Measurements from ENCODE around the gene GANC.

The GANC gene

DNA sequence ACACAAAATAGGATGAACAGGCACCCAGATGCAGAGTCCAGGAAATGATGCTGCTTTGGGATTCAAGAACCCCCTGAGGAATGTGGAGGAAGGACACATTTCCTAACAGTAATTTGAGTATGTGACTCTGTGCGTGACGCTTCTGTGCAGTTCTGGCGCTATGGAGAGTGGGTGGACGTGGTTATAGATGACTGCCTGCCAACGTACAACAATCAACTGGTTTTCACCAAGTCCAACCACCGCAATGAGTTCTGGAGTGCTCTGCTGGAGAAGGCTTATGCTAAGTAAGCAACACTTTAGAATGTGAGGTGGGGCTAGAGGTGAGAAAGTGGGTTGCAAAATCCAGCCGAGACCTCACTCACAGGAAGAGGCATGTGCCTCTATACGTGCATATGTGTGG is 114.6 kb downstream of the GANC start:
- no peak overlapping the region for H3K4me3 ChIP-seq (ENCODE audit: low read depth, low read length)
- TF ChIP-seq, protein P1, sequence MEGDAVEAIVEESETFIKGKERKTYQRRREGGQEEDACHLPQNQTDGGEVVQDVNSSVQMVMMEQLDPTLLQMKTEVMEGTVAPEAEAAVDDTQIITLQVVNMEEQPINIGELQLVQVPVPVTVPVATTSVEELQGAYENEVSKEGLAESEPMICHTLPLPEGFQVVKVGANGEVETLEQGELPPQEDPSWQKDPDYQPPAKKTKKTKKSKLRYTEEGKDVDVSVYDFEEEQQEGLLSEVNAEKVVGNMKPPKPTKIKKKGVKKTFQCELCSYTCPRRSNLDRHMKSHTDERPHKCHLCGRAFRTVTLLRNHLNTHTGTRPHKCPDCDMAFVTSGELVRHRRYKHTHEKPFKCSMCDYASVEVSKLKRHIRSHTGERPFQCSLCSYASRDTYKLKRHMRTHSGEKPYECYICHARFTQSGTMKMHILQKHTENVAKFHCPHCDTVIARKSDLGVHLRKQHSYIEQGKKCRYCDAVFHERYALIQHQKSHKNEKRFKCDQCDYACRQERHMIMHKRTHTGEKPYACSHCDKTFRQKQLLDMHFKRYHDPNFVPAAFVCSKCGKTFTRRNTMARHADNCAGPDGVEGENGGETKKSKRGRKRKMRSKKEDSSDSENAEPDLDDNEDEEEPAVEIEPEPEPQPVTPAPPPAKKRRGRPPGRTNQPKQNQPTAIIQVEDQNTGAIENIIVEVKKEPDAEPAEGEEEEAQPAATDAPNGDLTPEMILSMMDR (IDR thresholded peaks at IDR 0.05; ENCODE audit: low read depth, low read length): no peak

DNA sequence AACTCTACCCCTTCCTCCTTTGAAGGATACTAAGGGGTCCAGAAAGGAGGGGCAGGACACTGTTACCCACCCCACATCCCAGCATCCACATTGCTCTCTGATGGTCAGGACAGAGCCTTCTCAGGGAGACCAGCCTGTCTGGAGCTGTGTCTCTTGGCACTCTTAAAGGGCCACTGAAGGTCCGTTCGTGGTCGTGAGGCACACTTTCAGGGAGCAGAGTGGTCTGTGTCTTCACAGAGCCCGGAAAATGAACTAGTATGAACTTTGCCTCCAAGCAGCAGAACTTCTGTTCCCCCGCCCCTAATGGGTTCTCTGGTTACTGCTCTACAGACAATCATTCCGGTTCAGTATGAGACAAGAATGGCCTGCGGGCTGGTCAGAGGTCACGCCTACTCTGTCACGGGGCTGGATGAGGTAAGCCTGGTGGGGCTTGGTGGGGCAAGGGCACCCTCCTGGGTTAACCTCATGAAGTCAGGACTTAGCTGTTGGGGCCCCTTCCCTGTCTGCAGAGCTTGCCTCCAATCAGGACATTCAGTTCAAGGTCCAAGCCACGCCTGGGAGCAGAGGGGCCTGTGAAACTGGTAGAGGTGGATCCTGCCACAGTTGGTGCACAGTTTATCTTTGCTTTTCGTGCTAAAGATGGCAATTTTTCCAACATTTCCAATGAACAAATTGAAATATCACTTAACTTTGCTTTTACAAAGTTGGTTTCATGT is 119.5 kb downstream of the GANC start:
- H3K4me3 ChIP-seq (ENCODE audit: low read depth, low read length): no peak overlapping the region
- TF ChIP-seq, protein P1 (IDR thresholded peaks at IDR 0.05; ENCODE audit: low read depth, low read length): no peak

DNA sequence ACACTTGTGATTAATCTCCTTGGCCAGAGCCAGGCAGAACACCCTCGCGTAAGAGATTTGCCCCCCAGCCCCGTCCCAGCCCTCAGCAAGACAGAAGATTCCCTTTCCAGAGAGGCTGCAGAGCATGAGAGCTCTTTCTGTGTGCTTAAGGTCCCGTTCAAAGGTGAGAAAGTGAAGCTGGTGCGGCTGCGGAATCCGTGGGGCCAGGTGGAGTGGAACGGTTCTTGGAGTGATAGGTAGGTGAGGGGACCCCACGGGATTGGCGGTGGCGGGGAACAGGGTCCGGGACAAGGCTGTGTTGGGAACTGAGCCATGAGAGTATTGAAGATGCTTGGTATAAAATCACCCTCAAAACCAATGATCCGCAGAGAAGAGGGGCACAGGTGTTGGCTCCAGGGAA is 121.1 kb downstream of the GANC start:
- TF ChIP-seq, protein P1 (IDR thresholded peaks at IDR 0.05; ENCODE audit: low read depth, low read length): no peak
- H3K4me3 ChIP-seq (ENCODE audit: low read depth, low read length): no peak overlapping the region

DNA sequence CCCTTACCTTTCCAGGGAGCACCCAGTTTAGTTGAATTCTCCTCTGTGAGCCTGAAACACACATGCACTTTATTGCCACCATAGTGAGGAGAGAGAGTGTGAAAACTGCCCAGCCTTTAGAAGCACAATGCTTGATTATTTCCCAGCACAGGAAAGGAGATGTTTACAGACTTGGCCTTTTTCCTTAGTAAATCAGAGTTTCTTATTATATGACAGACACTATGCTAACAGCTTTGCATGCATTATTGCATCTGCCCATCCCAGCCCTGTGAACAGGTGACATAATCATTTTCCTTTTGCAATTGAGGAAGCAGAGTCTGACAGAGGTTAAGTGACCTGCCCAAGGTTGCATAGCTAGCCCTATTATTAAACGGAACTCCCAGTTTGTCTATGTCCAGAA is 122.8 kb downstream of the GANC start:
- TF ChIP-seq, protein P1 (IDR thresholded peaks at IDR 0.05; ENCODE audit: low read depth, low read length): no peak
- no peak overlapping the region for H3K4me3 ChIP-seq (ENCODE audit: low read depth, low read length)

DNA sequence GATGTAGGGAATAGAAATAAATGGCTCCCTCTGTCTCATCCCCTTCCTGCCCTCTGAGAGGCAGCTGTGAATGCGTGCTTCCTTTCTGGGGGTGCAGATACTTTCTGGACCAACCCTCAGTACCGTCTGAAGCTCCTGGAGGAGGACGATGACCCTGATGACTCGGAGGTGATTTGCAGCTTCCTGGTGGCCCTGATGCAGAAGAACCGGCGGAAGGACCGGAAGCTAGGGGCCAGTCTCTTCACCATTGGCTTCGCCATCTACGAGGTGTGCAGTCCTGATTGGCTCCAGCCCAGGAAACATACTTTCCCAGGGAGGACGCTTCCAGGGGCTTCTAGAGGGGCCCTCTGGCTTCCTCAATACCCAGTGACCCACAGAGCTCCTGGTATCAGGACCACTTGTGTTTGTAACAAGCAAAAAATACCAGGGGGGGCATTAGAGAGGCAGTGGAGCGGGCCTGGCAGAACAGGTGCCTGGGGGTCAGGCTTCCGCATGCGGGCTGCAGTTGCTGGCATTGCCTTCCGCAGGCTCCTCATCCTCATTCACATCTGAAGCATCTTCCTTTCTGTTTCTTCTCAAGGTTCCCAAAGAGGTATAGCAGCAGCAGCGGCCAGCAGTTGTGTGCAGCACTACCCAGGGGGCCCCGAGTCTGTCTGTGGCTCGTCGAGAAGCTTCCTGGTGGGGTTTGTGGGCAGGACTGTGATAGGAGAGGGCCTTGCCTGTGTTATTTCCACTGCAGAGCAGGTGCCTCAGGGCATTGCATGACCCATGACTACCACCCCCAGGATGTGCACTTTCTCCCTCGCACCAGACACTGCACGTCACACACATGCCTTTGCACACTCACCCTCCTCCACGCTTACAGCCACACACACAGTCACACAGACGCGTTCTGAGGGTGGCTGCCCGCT is 128.8 kb downstream of the GANC start:
- TF ChIP-seq, protein P1 (IDR thresholded peaks at IDR 0.05; ENCODE audit: low read depth, low read length): no peak
- no peak overlapping the region for H3K4me3 ChIP-seq (ENCODE audit: low read depth, low read length)

DNA sequence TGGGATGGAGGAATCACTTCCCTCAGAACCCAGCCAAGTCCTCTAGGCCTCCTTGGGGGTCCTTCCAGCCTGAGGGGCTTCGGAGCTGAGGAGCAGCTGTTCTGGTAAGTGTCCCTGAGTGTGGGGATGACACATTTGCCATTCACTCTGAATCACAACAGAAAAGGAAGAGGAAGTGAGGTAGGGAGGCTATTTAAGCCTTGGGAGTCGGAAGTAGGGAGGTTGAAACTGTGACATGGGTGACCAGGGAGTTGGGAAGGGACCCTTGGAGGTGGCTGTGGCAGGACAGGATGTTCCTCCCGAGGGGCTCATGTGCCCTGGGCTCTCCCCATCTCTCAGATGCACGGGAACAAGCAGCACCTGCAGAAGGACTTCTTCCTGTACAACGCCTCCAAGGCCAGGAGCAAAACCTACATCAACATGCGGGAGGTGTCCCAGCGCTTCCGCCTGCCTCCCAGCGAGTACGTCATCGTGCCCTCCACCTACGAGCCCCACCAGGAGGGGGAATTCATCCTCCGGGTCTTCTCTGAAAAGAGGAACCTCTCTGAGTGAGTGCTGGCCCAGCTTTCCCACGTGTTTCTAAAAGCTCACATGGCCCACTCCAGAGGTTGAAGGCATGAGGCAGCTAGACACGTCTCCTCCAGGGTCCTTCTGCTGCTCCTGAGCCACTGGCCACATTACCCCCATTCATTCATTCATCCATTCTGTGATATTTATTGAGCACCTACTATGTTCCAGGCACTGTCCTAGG is 129.6 kb downstream of the GANC start:
- no peak overlapping the region for H3K4me3 ChIP-seq (ENCODE audit: low read depth, low read length)
- TF ChIP-seq, protein P1 (IDR thresholded peaks at IDR 0.05; ENCODE audit: low read depth, low read length): no peak

Measured in WI38 (cell line).